AG08395 (cell line): Measurements from ENCODE around the gene BTBD3.
A peak's percentile ranks its signal among the peaks of the same experiment; 100 is the strongest.

Experiments used
- DNase-seq: peaks from one replicate; pipeline ENCODE4 v3.0.0; 2012; ENCODE audit warnings: mixed read lengths, low spot score

Gene BTBD3

DNA sequence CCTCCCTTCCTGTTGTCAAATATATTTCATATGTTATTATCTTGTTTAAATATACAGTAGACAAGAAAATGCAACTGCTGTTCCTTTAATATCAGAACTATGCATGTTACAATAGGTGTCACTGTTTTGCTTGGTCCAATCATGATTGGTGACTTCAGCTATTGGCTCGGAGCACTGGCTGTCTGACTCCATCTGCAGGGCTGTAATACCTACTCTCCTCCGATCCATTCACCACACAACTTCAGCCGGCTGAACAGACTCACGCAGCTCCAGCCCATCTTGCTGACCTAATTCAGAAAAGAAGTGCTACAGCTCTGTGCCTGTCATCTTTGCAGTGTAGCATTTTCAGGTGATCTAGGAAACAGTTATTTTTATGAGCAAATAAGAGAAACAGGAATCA lies at the start of gene BTBD3:
TSS of gene BTBD3 (plus strand) at position 231 of the 400 bp plus-strand sequence. CDS start 383 bp downstream, outside the sequence.
- peak; percentile 79 for DNase-seq

- no peak for DNase-seq
Measured at GRCh38 chr20:11869641-11870040, 48.1 kb upstream of the BTBD3 start.

- DNase-seq = no peak
Measured at GRCh38 chr20:11870411-11870810, 47.3 kb upstream of the BTBD3 start.

DNA sequence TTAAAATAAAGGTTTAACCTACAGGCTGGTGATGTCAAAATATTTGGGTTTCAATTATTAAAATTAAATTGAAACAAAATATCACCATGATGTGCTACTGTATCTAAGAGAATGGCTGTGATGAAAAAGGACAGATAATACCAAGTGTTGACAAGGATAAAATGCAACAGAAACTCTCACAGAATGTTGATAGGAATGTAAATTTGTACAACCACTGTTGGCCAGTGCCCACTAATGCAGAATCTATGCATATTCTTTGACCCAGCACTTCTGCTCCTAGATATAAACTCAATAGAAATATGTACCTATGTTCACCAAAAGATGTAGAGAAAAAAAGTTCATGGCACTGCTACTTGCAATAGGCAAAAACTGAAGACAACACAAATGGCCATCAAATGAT lies 41.1 kb upstream of the BTBD3 start:
- no peak for DNase-seq

DNA sequence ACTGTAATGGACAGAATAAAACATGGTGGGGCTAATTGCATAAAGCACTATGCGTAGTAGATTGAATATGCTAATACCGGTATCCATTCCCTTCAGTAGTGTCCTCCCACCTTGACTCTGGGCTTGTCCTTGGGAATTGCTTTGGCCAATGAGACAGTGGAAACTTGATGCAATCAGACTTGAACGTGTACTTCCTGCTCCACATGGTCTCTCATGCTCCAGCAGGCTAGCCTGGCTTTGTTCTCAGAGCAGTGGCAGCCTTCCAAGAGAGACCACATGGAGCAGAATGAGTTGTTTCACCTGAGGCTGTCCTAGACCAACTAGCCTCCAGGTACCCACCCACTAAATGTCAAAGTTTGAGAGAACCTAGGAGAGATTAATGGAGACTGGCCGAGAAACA lies 37.0 kb upstream of the BTBD3 start:
- DNase-seq = no peak

DNA sequence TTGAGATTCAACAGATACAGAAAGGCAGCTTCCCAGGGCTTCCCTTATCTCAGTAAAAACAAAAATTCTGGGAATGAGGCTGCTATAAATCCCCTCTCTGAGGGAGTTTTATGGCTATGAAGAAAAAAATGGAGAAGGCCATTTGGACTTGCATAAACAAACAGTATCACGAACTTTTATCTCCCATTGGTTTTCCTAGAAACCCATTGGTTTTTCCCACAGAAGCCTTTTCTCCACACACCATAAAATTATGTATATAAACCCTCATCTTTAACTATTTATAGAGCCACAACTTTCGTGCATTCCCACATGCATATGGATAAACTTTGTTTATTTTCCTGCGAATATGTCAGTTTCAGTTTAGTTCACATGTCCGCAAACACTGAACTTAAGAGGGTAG lies 36.2 kb upstream of the BTBD3 start:
- DNase-seq = no peak

DNA sequence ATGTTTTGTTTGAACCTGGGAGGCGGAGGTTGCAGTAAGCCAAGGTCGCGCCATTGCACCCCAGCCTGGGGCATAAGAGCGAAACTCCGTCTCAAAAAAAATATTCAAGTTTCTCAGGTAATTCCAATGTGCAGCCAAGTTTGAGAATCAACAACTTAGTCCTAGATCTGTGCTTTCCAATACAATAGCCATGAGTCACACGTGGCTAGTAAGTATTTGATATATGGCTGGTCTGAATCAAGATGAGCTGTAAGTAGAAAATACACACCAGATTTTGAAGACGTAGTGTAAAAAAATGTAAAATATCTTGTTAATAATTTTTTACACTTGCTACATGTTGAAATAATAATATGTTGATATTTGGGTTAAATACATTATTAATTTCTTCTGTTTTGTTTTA lies 35.0 kb upstream of the BTBD3 start:
- DNase-seq = no peak

DNA sequence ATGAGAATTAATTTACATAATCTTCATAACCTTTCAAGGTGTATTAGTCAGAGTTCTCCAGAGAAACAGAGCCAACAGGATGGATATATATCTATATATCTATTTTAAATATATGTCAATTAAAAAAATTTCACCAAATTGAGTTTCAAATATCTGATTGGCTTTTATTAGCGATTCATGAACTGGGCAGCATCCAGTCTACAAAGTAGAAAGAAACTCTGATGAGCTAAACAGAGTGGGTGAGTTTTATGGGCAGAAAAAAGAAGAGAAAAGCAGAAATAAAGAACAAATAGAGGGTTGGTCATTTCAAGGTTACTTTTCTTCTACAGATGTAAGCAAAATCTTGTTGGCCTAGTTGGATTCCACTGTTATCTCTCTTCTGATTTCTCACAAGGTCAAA lies 29.0 kb upstream of the BTBD3 start:
- no peak for DNase-seq

DNA sequence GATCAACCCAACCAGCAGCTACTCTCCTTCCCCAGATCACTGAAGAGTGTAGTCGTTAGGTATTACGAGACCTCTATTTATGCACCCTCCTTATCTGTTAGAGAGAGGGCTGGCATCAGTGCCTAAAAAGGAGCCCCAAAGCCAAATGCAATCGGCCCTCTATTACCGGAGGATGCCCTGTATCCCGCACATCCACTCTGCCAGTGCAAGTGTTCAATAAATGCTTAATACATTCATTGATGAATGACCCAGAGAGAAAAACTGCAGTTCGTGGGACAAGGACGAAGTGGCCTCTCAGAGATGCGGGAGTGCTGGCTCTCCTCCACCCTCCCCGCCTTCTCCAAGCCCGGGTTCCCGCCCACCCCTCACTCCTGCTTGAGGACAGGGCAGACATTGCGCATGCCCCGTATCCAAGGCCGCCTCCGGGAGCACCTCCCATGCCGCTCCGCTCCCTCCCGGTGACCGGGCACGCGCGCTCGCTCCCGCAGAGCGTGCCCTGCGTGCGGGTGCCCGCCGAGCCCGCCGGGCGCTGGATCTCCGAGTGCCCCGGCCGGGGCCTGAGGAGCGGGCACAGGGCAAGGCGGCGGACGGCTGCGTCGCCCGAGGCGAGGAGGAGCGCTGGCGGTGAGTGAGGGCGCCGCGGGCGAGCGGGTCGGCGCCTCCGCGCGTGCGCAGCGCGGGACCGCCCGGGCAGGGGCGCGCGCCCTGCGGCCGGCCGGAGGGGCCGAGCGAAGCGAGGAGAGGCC lies 27.2 kb upstream of the BTBD3 start:
- peak; percentile 96 for DNase-seq

- DNase-seq = peak; percentile 28
Measured at GRCh38 chr20:11891077-11891775, 26.5 kb upstream of the BTBD3 start.

DNA sequence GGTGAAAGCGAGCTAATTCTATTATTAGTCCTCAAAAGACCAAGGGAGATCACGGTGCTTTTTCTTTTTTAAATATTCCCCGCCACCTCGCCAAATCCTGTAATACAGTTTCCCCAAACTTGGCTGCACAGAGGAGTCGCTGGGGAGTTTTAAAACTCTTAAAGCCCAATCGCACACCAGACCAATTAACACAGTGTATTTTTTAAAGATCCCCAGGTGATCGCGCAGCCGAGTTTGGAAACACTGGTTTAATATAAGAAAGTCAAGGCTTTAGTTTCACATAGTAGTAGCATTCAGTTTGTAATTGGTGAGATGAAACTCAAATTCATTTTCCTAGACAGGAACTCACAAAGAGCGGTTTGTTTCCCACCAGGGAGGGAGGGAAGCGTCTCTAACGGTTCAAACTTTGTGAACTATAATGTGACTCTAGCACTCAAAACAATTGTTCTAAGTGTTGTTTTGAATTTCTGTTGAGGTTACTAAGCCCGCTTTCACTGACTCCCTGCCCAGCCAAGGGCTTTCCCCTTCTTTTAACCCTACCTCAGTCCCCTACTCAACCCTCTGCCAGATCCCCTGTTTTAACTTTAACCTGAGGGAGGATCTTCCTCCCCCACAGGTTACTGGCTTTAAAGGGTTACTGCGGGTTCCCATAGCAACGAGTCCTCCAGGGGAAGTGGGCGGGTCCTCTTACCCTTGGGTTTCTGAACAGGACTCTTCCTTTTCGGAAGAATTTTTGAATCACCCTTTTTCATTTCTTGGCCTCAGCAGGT lies 25.7 kb upstream of the BTBD3 start:
- peak; percentile 58 for DNase-seq

DNA sequence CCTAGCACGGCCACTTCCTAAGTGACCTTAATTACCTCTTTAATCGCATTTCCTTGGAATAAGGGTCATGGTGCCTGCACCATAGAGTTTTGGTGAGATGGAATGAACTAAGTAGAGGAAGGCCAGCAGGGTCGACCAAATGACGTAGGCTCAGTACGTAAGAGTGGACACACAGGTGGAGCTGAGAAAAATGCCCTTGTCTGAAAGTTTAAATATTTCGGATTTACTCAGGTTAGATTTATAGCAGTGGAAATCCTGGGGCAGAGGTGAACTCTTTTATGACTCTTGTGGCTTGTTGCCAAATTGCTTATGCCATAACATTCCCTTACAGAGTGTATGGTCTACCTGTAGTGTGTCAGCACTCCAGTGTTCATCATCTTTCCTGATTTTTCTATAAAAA lies 23.6 kb upstream of the BTBD3 start:
- no peak for DNase-seq

GRCh38 chr20:11895861-11896387 lies 21.8 kb upstream of the BTBD3 start:
- DNase-seq = no peak

GRCh38 chr20:11901127-11901526 lies 16.6 kb upstream of the BTBD3 start:
- peak; percentile 86 for DNase-seq

GRCh38 chr20:11902285-11902697 lies 15.4 kb upstream of the BTBD3 start:
- DNase-seq = peak; percentile 15

DNA sequence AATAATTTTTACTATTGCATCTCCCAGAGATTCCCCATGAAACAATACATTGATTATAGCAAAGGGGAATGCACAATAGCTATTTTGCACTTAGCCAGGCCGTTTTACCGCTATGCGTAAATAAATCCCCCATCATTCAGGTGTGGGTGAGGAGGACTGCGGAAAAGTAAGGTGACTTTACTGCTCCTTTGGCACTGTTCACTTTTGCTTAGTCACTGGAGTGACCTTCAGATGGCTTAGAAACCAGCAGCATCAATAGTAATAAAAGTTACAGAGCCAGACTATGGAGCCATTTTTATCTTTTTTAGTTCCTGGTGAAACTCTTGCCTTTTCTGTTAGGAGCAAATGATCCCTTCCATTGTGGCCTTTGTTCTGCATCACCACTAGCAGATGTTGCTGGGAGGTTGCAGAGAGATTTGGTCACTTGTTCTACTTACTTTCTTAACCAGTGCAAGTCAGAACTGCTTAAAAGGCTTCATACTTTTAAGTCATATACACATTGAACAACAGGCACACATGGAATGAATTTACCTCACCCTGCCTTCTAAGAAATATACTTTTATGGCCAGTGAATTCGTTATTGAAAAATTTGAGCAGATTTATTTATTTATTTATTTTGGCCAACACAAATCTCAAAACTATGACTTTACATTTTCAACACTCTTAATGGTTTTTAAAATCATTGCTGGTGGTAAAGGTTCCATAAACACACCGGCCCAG lies 12.1 kb upstream of the BTBD3 start:
- no peak for DNase-seq

- no peak for DNase-seq
Measured at GRCh38 chr20:11906626-11907480, 10.8 kb upstream of the BTBD3 start.

DNA sequence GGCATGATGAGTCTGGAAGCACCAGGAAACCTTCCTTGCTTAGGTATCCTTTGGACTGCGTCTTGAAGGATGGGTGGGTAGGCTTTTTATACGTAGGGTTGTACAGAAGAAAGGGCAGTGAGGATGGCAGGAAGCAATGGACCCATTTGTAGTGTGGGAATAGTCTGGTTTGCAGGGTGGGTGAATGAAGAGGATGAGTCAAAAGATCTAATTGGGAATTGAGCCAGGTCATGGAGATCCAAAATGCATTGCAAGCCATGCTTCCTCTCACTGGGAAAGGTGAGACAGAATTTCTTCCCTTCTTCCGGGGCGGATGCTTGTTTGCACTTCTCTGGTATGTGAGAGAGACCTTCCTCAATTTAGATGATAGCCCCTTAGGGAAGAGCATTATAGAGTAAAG lies 10.1 kb upstream of the BTBD3 start:
- peak; percentile 24 for DNase-seq

DNA sequence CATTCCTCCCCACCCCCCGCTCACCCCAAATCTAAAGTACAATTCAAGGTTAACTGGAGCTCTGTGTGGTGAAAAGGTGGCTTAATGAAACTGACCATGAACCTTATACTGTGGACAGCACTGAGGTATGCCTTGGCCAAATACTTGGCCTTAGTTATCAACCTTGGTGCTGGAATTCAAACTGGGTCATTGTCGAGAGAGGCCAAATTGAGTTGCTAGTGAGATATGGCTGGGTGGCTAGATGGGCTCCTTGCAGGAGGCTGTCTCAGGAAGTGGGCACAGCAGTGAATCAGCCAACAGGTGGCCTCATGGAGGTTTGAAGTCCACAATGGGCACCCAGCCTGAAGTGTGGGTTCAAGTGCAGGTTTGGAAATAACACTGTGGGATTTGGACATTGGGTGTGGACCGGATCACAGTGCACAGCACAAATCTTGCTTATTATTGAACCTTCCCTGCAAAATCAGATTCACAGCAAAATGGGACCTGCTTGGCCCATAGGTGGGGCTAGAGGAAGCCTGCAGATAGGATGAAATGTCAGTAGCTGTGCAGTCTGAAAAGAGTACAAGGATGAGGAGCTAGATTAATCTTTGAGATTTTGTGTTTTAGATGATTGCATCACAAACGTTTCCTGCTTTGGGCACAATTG lies 5.6 kb upstream of the BTBD3 start:
- DNase-seq = peak; percentile 10

- DNase-seq = no peak
Measured at GRCh38 chr20:11912659-11913415, 4.9 kb upstream of the BTBD3 start.
